Cardiac muscle cell (in vitro differentiated cells and primary cell): Measurements from ENCODE around the gene SHANK1. TPM values are rescaled to one million over a fixed set of nuclear protein-coding genes. Genes with fewer than 3 reads are reported as not detected.

Source experiments
- DNase-seq, 2 donors: peaks; one replicate each; pipeline versions ENCODE4 v3.0.0 to v3.0.0-alpha.2; 2010 to 2017; ENCODE audit warnings: low read depth in 1 of 2, low spot score in 1 of 2
- H3K27ac ChIP-seq: fragments of 200-600 bp; sonication (generic); 2 replicates; pipeline ENCODE4 v1.5.1; 2016
- H3K27me3 ChIP-seq: fragments of 200-600 bp; sonication (generic); 2 replicates; pipeline ENCODE4 v1.6.0; 2016; ENCODE audit warnings: control low read depth
- H3K36me3 ChIP-seq: fragments of 200-600 bp; sonication (generic); 2 replicates; pipeline ENCODE4 v1.5.1; 2016; ENCODE audit warnings: control low read depth
- H3K4me1 ChIP-seq: fragments of 200-600 bp; sonication (generic); 2 replicates; pipeline ENCODE4 v1.8.1; 2017; ENCODE audit warnings: low read depth, mild to moderate bottlenecking, mixed run types
- H3K4me3 ChIP-seq: fragments of 200-600 bp; sonication (generic); 2 replicates; pipeline ENCODE4 v1.5.1; 2016; ENCODE audit warnings: mild to moderate bottlenecking
- H3K9me3 ChIP-seq: fragments of 200-600 bp; sonication (generic); 2 replicates; pipeline ENCODE4 v1.5.1; 2017; ENCODE audit warnings: low read depth, mild to moderate bottlenecking, control low read depth
- polyA plus RNA-seq: library from polyadenylated mRNA; unstranded; fragments of >200 nt; fragmentation: Nextera tagmentation; extraction: Ambion mirVana; gene quantifications from 2 replicates; pipeline ENCODE4 v1.2.1, GENCODE V29; 2016
- total RNA-seq: library from RNA; depleted of rRNA; stranded (reverse); fragments of >200 nt; gene quantifications from 2 replicates; pipeline ENCODE4 v1.2.3, GENCODE V29; 2016
- TF ChIP-seq, protein P1 (sequence below): IDR thresholded peaks from 2 replicates; pipeline ENCODE4 v1.5.1; 2012; ENCODE audit warnings: low read depth, mild to moderate bottlenecking, low read length

The SHANK1 gene
- total and polyA plus RNA-seq, 2 experiments from 2014 or later, result 0.71 to 2.9 TPM

GRCh38 chr19:50677636-50678035 is 42.0 kb downstream of the SHANK1 start:
- Histone ChIP-seq H3K36me3 (no peaks in the 10 kb centered on the region), H3K27me3 (peaks cover 37% of the 10 kb centered on the region), H3K4me3 (no peak overlapping the region), H3K9me3 (no peaks in the 10 kb centered on the region), H3K4me1 (no peaks in the 10 kb centered on the region), H3K27ac (no peak overlapping the region)
- TF ChIP-seq, protein P1, sequence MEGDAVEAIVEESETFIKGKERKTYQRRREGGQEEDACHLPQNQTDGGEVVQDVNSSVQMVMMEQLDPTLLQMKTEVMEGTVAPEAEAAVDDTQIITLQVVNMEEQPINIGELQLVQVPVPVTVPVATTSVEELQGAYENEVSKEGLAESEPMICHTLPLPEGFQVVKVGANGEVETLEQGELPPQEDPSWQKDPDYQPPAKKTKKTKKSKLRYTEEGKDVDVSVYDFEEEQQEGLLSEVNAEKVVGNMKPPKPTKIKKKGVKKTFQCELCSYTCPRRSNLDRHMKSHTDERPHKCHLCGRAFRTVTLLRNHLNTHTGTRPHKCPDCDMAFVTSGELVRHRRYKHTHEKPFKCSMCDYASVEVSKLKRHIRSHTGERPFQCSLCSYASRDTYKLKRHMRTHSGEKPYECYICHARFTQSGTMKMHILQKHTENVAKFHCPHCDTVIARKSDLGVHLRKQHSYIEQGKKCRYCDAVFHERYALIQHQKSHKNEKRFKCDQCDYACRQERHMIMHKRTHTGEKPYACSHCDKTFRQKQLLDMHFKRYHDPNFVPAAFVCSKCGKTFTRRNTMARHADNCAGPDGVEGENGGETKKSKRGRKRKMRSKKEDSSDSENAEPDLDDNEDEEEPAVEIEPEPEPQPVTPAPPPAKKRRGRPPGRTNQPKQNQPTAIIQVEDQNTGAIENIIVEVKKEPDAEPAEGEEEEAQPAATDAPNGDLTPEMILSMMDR, result no peak
- DNase-seq, result no peak

DNA sequence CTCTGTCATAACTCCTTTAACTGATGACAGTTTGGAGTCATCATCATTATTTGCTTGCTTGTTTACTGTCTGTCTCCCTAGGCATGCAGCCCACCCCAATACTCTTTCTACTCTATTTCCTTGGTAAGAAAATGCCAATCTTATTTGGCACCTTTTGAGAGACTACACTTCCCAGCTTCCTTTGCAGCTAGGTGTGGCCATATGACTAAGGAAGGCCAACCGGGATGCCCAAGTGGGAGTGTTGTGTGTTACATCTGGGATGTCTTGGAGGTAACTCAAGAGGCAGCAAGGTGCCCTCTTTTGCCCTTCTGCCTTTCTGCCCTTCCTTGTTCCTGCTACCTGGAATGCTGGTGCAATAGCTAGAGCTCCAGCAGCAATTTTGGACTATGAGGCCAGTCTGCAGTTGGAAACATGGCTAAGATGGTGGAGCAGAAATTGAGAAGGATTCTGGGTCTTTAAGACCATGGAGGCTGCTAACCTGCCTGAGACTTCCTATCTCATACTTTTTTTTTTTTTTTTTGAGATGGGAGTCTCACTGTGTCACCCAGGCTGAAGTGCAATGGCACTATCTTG is 42.9 kb downstream of the SHANK1 start:
- DNase-seq, result no peak
- no peak overlapping the region for H3K27ac ChIP-seq
- TF ChIP-seq, protein P1, result no peak
- no peaks in the 10 kb centered on the region for H3K4me1 ChIP-seq
- peaks cover 40% of the 10 kb centered on the region for H3K27me3 ChIP-seq
- no peak overlapping the region for H3K4me3 ChIP-seq
- no peaks in the 10 kb centered on the region for H3K36me3 ChIP-seq
- H3K9me3 ChIP-seq, result no peaks in the 10 kb centered on the region

DNA sequence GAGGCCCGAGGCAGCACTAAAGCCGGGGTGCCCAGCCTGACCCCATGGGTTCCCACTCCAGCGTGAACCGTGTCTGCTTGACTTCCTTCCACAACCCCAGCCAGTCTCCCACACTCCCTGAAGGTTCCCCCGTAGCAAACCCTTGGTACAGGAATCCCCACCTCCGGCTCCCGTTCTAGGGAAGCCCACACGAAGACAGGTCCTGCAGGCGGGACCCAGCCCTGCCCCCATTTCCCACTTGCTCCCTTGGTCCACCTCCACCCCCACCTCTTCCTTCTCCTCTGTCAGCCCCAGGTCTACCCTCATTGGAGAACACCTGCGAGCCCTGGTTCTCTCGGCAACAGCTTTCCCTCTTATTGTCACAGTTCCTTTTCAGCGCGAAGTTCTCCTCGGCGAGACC is 46.5 kb downstream of the SHANK1 start:
- Histone ChIP-seq H3K9me3 (no peaks in the 10 kb centered on the region), H3K27me3 (peaks cover 51% of the 10 kb centered on the region), H3K4me3 (no peak overlapping the region), H3K27ac (no peak overlapping the region), H3K36me3 (no peaks in the 10 kb centered on the region), H3K4me1 (no peaks in the 10 kb centered on the region)
- TF ChIP-seq, protein P1, result no peak
- no peak for DNase-seq

GRCh38 chr19:50670102-50670380 is 49.6 kb downstream of the SHANK1 start:
- H3K27me3 ChIP-seq, result peaks cover 74% of the 10 kb centered on the region
- no peaks in the 10 kb centered on the region for H3K4me1 ChIP-seq

DNA sequence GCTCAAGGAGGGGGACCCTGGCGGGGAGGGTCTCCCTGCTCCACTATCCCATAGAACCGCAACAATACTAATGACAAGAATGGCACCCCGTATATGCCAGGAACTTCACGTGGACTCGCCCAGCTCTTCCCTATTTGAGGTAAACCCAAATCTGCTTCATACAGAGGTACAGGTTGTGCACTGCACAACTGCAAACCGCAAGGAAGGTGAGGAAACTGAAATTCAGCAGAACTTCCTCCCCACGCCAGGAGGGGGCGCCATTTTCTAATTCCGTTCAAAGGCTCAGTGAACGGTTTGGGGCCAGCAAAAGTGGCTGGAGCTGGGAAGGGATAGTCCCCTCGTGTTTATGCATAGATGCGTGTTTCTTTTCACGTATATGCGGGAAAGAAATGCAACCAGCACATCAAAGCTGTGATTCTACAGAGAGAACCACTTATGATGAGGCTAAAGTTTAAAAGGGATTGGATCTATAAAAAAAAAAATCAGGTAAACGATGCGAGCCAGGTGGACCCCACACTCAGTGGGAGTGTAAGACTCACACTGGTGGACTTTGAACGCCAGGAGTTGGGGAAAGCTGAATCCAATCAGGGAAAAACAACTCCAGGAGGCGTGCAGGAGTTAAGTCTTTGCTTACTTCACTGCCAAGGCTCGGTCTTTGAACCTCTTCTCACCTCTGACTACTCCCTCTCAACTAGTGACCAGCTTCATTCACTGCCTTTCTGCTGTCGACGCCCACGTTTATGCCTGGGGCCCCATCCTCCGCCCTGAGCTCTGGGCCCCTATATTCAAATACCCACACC is 50.1 kb downstream of the SHANK1 start:
- peak; percentile 50 to 51 for DNase-seq
- H3K4me3 ChIP-seq, result no peak overlapping the region
- TF ChIP-seq, protein P1, result peak; percentile 90
- no peaks in the 10 kb centered on the region for H3K36me3 ChIP-seq
- H3K4me1 ChIP-seq, result no peaks in the 10 kb centered on the region
- no peak overlapping the region for H3K27ac ChIP-seq
- no peaks in the 10 kb centered on the region for H3K9me3 ChIP-seq
- H3K27me3 ChIP-seq, result peaks cover 74% of the 10 kb centered on the region

More at GRCh38 chr19:50670102-50670380, 49.6 kb downstream of the SHANK1 start:
- Histone ChIP-seq H3K4me3 (no peak overlapping the region), H3K36me3 (no peaks in the 10 kb centered on the region), H3K9me3 (no peaks in the 10 kb centered on the region), H3K27ac (no peak overlapping the region)
- DNase-seq, result no peak
- TF ChIP-seq, protein P1, result no peak
